Endothelial cell of umbilical vein (primary cell): Measurements from ENCODE around the gene SDHB. TPM values are rescaled to one million over a fixed set of nuclear protein-coding genes. Genes with fewer than 3 reads are reported as not detected.

Source experiments
- BruUV-seq: library from RNA; stranded (reverse); fragments of 400-500 nt; replicated peaks from 2 replicates; lab custom pipeline; 2021; lab: Mats Ljungman, UMichigan
- CTCF ChIA-PET: fragments of 300-600, 350-600 bp; sonication (Branson Sonifier 250); formaldehyde crosslinking; loops from one replicate; lab custom pipeline; 2021; ENCODE audit warnings: antibody characterized with exemption, inconsistent platforms; lab: Charles Lee
- POLR2A ChIA-PET: fragments of 300-600, 350-600 bp; sonication (Branson Sonifier 250); formaldehyde crosslinking; loops from one replicate; lab custom pipeline; 2021; ENCODE audit warnings: antibody characterized with exemption, inconsistent platforms; lab: Charles Lee
- DNase-seq: peaks from one replicate; pipeline ENCODE4 v3.0.0-alpha.2; 2011; ENCODE audit warnings: low read depth, low spot score
- FAIRE-seq: peaks from 2 replicates; lab custom pipeline; 2011; peaks lifted over from hg19 to GRCh38; lab: Jason Lieb, UNC
- H2AFZ ChIP-seq: 2 replicates; pipeline ENCODE4 v1.6.0; 2012; ENCODE audit warnings: low read depth, low read length, control low read depth, inconsistent platforms
- H3K27ac ChIP-seq: 2 replicates; pipeline ENCODE4 v1.5.1; 2011; ENCODE audit warnings: low read depth, mild to moderate bottlenecking, control low read depth, low read length, moderate library complexity; ENCODE audit not compliant: insufficient read depth
- H3K27me3 ChIP-seq, 2 experiments: 2 replicates each; pipeline versions ENCODE4 v1.6.0 to v1.6.1; 2011; ENCODE audit warnings: low read length in 2 of 2, mixed read lengths in 1 of 2; ENCODE audit not compliant: control insufficient read depth in 2 of 2, insufficient read depth in 2 of 2
- H3K36me3 ChIP-seq, 2 experiments: 2 replicates in 1 of 2; 3 replicates in 1 of 2; pipeline ENCODE4 v1.5.1; 2011; ENCODE audit warnings: low read length in 2 of 2, mild to moderate bottlenecking in 1 of 2, moderate library complexity in 1 of 2; ENCODE audit not compliant: control insufficient read depth in 2 of 2, insufficient read depth in 2 of 2; ENCODE audit errors: extremely low read depth in 1 of 2
- H3K4me1 ChIP-seq: 3 replicates; pipeline ENCODE4 v1.5.1; 2011; ENCODE audit warnings: mild to moderate bottlenecking, low read length; ENCODE audit not compliant: control insufficient read depth, insufficient read depth; ENCODE audit errors: extremely low read depth
- H3K4me2 ChIP-seq: 2 replicates; pipeline ENCODE4 v1.6.1; 2011; ENCODE audit warnings: low read length, control low read depth, mixed read lengths; ENCODE audit not compliant: insufficient read depth
- H3K4me3 ChIP-seq, 3 experiments: fragments of 200-600 bp in 1 of 3; sonication (generic), shearing (Covaris generic) in 1 of 3; replicated peaks in 1 of 3; 2 replicates each; pipeline ENCODE4 v1.5.1; 2011 to 2016; ENCODE audit warnings: control low read depth in 3 of 3, low read length in 3 of 3, mild to moderate bottlenecking in 2 of 3, inconsistent platforms in 1 of 3, low read depth in 1 of 3, moderate library complexity in 1 of 3; ENCODE audit not compliant: insufficient read depth in 1 of 3
- H3K79me2 ChIP-seq: 2 replicates; pipeline ENCODE4 v1.6.0; 2012; ENCODE audit warnings: low read length, inconsistent platforms; ENCODE audit not compliant: control insufficient read depth, insufficient read depth
- H3K9ac ChIP-seq: replicated peaks from 2 replicates; pipeline ENCODE3; 2011; ENCODE audit warnings: low read length, control low read depth; ENCODE audit not compliant: insufficient read depth; ENCODE audit errors: extremely low read depth
- H3K9me1 ChIP-seq: replicated peaks from 3 replicates; pipeline ENCODE4 v1.6.0; 2011; ENCODE audit warnings: mild to moderate bottlenecking, low read length; ENCODE audit not compliant: control insufficient read depth, insufficient read depth; ENCODE audit errors: extremely low read depth
- H3K9me3 ChIP-seq: replicated peaks from 2 replicates; pipeline ENCODE4 v1.5.1; 2012; ENCODE audit warnings: low read length, inconsistent platforms; ENCODE audit not compliant: control insufficient read depth, insufficient read depth
- H4K20me1 ChIP-seq: replicated peaks from 2 replicates; pipeline ENCODE3; 2011; ENCODE audit warnings: mild to moderate bottlenecking, low read length; ENCODE audit not compliant: control insufficient read depth, insufficient read depth; ENCODE audit errors: extremely low read depth
- CTCF ChIP-seq, 2 donors: IDR thresholded peaks; 1 replicate in 1 of 2; 2 replicates in 1 of 2; pipeline ENCODE4 v1.5.1; 2011; ENCODE audit warnings: low read length in 2 of 2, mild to moderate bottlenecking in 2 of 2, moderate library complexity in 2 of 2, control low read depth in 1 of 2, inconsistent platforms in 1 of 2, low read depth in 1 of 2; ENCODE audit not compliant: insufficient read depth in 1 of 2; ENCODE audit errors: extremely low read depth in 1 of 2
- EZH2 ChIP-seq: IDR thresholded peaks from 2 replicates; pipeline ENCODE4 v1.6.1; 2012; ENCODE audit warnings: borderline replicate concordance, low read depth, mild to moderate bottlenecking, moderate library complexity, low read length, inconsistent platforms; ENCODE audit not compliant: severe bottlenecking
- FOS ChIP-seq: IDR thresholded peaks from 2 replicates; pipeline ENCODE4 v1.6.1; 2011; ENCODE audit warnings: mild to moderate bottlenecking, low read length, moderate library complexity, borderline replicate concordance; ENCODE audit not compliant: insufficient read depth
- GATA2 ChIP-seq: IDR thresholded peaks from 2 replicates; pipeline ENCODE4 v1.7.0; 2011; ENCODE audit warnings: low read depth, mild to moderate bottlenecking, moderate library complexity, mixed read lengths, low read length; ENCODE audit not compliant: insufficient read length, insufficient read depth
- JUN ChIP-seq: IDR thresholded peaks from 2 replicates; pipeline ENCODE4 v1.6.1; 2011; ENCODE audit warnings: borderline replicate concordance, low read depth; ENCODE audit not compliant: insufficient read length, insufficient read depth
- MAX ChIP-seq: IDR thresholded peaks from 2 replicates; pipeline ENCODE4 v1.6.1; 2011; ENCODE audit not compliant: insufficient read depth, insufficient read length
- MYC ChIP-seq: IDR thresholded peaks from one replicate; pipeline ENCODE4 v1.6.1; 2011; ENCODE audit warnings: mild to moderate bottlenecking, low read depth, low read length
- POLR2A ChIP-seq: IDR thresholded peaks from 2 replicates; pipeline ENCODE4 v1.6.1; 2012; ENCODE audit warnings: low read depth, mild to moderate bottlenecking, control low read depth, low read length
- POLR2AphosphoS5 ChIP-seq: IDR thresholded peaks from 2 replicates; pipeline ENCODE4 v1.6.1; 2012; ENCODE audit warnings: low read depth, mild to moderate bottlenecking, control low read depth, low read length, moderate library complexity; ENCODE audit not compliant: insufficient read depth
- dilution Hi-C: fragments of 300-500 bp; cut with MboI; formaldehyde crosslinking; loops from one replicate; pipeline ENCODE4 v1.15.0; 2019; ENCODE audit warnings: low sequenced_read_pairs; ENCODE audit not compliant: extremely low pct_ligation_motif_present
- intact Hi-C: fragments of 100-400 bp; cut with micrococcal nuclease; formaldehyde crosslinking; loops from one replicate; pipeline ENCODE4 v1.10.0; 2022
- polyA plus RNA-seq, 4 experiments: library from polyadenylated mRNA; depleted of rRNA in 3 of 4; stranded (reverse) in 3 of 4; unstranded in 1 of 4; fragments of >200 nt; gene quantifications; 2 replicates each; pipeline versions ENCODE4 v1.2.1 to v1.2.3, GENCODE V29; 2011 to 2012; ENCODE audit warnings: missing spikeins in 1 of 4
- total RNA-seq: library from RNA; stranded (reverse); gene quantifications from 2 replicates; pipeline ENCODE4 v1.2.3, GENCODE V29; 2021

The SDHB gene
- total and polyA plus RNA-seq, 2 donors (not counting 3 experiments of a cell fraction or from before 2014, with no cell fraction given) = 96.2 to 98.1 TPM

- dilution Hi-C loops = no loop called here
- Histone ChIP-seq H3K36me3 (no peaks in the 10 kb centered on the region), H3K4me2 (no peak overlapping the region), H3K4me1 (no peaks in the 10 kb centered on the region), H3K27ac (no peak overlapping the region), H3K9me3 (no peaks in the 10 kb centered on the region), H3K9me1 (no peaks in the 10 kb centered on the region), H4K20me1 (no peaks in the 10 kb centered on the region), H2AFZ (no peak overlapping the region), H3K27me3 (no peaks in the 10 kb centered on the region), H3K79me2 (no peaks in the 10 kb centered on the region), H3K4me3 (no peak overlapping the region), H3K9ac (no peak overlapping the region)
- ChIA-PET CTCF (no interaction called here), POLR2A (no interaction called here)
- no peak for DNase-seq
- no peak for TF ChIP-seq POLR2AphosphoS5
- no peak for TF ChIP-seq GATA2
- TF ChIP-seq JUN = no peak
- TF ChIP-seq EZH2 = no peak
- TF ChIP-seq POLR2A = no peak
- TF ChIP-seq MYC = no peak
- no TSS peak for BruUV-seq
- FAIRE-seq = no peak
- intact Hi-C loops = no loop called here
Measured at GRCh38 chr1:17081439-17081838, 27.6 kb upstream of the SDHB start.

GRCh38 chr1:17080880-17081279 lies 27.0 kb upstream of the SDHB start:
- H2AFZ ChIP-seq = no peak overlapping the region
- no peaks in the 10 kb centered on the region for H3K36me3 ChIP-seq
- no TSS peak for BruUV-seq
- H3K4me1 ChIP-seq = no peaks in the 10 kb centered on the region
- no peak overlapping the region for H3K9ac ChIP-seq
- ChIA-PET POLR2A (no interaction called here), CTCF (no interaction called here)
- intact Hi-C loops = no loop called here
- H3K9me1 ChIP-seq = no peaks in the 10 kb centered on the region
- no peaks in the 10 kb centered on the region for H3K9me3 ChIP-seq
- FAIRE-seq (no peak), DNase-seq (no peak)
- no peak overlapping the region for H3K4me3 ChIP-seq
- TF ChIP-seq EZH2 (no peak), FOS (no peak), GATA2 (no peak), MAX (no peak), CTCF (IDR thresholded peaks at IDR 0.05; ENCODE audit: extremely low read depth in 1 of 2, insufficient read depth in 1 of 2, low read depth in 1 of 2, low read length in 2 of 2) (no peak), JUN (no peak), MYC (no peak), POLR2A (no peak), POLR2AphosphoS5 (no peak)
- H3K4me2 ChIP-seq = no peak overlapping the region
- H3K79me2 ChIP-seq = no peaks in the 10 kb centered on the region
- dilution Hi-C loops = no loop called here
- H3K27ac ChIP-seq = no peak overlapping the region
- no peaks in the 10 kb centered on the region for H4K20me1 ChIP-seq
- H3K27me3 ChIP-seq = no peaks in the 10 kb centered on the region
